ENCODE data around the gene PTPRN2. TPM values are rescaled to one million over a fixed set of nuclear protein-coding genes. Genes with fewer than 3 reads are reported as not detected.

The PTPRN2 gene
- total RNA-seq, 1 donor from 2014 or later, result 7.8 TPM

DNA sequence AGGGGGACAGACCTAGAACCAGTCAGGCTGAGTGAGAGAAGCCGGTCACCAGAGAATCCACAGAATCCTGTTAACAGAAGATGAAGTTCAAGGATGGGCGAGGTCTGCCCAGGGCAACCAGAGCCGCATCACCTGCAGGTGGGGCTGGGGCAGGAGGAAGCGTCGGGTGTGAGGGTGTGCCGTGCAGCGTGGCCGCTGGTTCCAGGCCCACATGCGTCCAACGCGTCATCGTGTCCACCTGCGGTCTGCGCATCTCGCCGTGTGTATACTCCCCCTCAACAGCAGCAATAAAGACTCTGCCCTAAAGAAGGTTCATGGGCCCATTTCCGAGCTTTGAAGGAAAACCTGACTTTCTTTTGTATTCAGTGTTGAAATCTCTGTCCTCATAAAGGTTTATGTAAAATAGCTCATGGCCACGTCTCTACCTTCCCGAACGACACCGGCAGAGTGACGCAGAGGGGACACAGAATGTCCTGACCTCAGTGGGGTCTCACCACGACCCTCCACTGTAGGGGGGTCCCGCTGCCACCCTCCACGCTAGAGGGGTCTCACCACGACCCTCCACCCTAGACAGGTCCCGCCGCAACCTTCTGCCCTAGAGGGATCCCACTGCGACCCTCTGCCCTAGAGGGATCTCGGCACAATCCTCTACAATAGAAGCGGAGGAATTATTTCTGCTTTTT is 446.9 kb downstream of the PTPRN2 start:
- no peak for DNase-seq (ENCODE audit: low spot score)

DNA sequence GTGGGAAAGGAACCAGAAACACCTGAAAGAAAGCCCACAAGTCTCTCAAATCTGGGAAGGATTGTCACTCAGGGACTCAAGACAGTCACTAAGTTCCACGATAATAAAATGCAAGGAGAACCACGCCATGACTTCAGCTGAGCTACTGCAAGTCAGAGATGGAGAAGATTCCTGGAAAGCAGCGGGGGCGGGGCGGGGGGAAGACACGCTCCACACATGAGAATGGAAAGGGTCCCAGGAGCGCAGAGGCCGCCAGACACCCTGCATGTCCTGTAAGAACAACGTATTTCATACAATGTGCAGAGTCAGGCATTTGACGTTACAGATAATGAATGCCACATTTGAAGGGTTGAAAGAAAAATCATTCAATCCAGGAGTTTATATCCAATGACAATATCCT is 448.1 kb downstream of the PTPRN2 start:
- no peak for DNase-seq (ENCODE audit: low spot score)

DNA sequence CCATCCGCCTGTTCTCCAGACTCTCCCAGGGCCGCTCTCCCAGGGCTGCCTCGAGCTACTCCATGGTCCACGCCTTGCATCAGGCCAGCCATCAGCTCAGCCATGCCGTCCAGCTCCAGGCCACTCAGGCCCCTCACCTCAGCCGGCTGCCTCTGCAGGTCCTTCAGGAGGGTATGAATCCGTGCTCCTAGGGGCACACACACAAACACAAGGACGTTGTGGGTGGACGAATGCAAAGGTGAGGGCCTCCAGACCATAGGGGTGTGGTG is 449.4 kb downstream of the PTPRN2 start:
- DNase-seq (ENCODE audit: low spot score), result no peak

DNA sequence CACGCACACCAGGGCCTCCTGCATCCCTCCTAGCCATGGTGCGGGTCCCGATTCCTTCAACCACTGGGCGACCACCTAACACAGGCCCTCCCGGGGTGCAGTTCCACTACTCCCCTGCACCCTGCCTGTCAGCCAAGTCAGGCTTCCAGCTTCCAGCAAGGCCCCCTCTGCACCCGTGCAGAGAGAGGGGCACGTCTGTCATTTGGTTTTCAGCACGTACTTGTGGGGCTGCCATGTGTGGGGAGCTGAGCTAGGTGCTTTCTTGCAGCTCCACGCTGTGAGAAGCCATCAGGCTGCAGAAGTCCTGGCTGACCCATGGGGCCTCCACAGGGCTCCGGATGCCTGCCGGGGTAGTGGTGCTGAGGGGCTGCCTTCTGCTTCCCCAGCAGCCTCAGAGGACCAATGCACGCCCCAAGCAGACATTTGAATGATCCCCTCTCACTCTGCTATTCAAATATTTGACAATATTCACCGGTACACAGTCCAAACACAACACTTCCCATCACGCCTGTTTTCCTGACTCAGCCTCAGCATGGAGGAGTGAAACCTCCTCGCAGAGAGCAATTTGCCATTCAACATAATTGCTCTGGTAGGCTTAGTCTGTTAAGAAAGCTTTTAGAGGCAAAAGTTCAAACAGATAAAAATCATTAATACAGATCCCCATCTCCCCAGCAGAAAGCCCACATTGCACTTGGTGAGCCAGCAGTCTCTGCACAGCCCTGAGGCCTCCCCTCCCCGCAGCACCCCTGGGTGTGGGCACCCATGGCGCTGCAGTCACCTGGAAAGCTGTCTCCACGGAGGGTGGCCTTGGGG is 449.9 kb downstream of the PTPRN2 start:
- DNase-seq (ENCODE audit: low spot score), result no peak

DNA sequence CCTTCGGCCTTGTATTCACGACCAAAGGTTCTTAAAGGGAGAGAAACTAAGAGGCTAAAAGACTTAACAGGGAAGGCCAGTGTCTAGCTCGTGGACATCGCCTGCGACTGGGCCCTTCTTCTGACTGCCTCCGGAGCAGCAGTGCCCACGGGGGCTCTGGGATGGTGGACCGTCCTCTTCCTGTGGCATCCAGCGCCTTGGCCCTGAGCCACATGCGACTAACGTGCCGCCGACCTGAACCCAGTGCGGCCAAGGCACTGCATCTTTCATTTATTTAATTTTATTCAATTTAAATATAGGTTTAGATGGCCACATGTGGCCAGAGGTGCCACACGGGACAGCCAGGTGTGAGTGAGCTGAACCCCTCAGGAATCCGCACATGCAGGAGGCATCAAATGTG is 451.7 kb downstream of the PTPRN2 start:
- DNase-seq (ENCODE audit: low spot score), result no peak

DNA sequence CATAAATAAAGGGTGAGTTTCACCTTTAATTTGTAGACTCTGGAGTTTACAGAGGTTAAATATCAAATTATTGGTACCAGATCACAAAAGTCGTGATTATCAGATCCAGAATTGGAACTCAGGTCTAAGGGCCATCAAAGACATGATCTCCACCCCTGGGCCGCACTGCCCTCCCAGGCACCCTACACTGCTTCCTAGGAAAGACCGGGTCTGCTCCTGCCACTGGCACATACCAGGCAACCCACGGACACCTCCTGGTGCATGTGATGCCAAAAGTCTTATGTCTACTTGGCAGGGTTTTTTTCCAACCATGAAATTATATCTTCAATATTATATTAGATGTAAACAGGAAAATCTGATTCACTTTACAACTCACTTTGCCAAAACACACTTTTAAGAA is 452.8 kb downstream of the PTPRN2 start:
- DNase-seq (ENCODE audit: low spot score), result no peak

DNA sequence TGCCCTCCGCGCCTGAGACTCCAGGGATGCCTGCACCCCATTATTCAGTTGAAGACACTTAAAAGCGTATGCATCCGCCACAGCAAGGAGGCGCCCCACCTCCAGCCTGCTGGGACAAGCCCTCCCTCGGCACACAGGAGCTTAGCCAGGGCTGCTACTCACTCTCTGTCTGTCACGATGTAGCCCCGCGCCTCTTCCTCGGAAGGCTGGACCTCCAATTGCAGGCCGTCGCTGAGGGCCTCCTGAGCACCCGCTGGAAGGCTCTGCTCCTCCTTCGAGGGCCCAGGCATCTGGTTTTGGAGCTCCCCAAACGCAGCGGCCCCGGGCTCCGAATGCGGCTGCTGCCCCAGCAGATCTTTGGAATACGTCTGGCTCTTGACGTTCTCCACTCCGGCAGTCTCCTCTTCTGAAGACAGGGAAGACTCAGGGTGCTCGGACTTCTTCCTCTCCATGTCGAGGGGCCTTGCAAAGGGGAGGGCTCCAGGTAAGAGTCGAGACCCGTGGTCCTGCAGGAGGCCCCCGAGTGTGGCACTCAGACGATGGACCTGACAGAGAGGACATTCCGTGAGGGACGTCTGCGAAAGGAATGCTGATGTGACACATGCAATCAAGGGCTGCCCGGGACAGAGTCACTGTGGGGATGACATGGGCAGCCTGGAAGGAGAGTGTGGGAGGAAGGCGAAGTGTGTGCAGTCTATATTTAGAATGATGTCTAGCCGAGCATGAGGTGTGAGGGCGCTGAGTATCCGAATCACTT is 453.9 kb downstream of the PTPRN2 start:
- no peak for DNase-seq (ENCODE audit: low spot score)

DNA sequence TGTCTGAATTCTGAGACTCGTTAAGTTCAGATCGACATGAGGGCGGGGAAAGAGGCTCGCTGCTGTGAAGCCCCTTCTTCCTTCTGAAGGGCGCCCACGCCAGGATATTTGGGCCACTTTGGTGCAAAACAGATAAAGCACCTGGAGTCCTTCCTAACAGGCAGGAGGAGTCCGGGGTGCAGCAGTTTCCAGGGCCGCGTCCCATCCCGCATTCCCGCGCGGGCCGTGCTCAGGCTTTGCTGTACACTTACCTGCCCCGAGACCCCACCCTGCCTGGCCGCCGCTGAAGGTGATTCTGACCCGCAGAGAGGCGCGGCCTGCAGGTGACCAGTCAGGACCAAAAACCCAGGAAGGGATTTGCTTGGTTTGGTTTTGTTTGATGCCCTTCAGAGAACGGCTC is 454.6 kb downstream of the PTPRN2 start:
- no peak for DNase-seq (ENCODE audit: low spot score)

DNA sequence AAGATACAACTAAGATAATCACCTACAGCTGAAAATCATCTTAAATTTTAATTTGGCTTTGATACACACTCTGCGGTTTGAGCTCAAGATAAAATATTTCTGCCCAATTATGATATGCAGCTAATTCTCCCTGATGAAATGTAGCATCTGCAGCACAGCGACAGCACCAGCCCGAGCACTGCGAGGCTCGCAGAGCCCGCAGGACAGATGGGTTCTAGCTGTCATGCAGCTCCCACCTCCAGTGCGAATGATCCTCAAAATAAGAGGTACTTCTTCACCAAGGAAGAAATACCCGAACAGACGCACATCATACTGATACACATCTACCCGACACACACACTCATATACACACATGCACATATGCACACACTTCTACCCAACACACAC is 457.6 kb downstream of the PTPRN2 start:
- DNase-seq (ENCODE audit: low spot score), result no peak

DNA sequence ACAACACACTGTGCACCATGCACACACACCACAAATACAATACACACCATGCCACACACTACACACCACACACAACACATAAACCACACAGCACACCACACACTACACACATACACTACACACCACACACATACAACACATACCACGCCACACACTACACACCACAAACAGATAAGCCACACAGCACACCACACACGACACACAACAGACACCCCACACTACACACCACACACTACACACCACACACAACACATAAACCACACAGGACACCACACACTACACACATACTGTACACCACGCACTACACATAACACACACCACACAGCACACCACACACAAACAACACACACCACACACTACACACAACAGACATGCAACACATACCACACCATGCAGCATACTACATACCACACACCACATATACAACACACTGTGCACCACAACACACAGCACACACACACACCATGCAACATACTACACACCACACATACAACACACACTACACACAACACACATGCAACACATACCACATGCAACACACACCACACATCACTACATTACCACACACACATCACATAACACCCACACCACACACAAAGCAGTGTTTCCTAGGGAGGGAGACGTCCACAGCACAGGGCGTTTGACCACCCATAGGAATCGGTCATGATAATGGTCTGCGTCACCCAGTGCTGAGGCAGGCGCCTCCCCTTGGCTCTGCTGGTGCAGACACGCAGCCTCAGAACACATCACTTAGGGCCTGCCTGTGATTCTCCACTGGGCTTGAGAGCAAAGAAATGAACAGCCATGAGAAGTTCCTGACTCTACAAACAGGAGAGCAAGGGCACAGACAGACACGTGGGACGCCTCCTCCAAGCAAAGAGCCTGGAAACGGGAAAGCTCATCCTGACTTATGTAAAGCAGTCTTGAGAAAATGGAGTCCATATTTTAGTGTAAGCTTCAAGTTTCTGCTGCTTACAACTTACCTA is 458.3 kb downstream of the PTPRN2 start:
- no peak for DNase-seq (ENCODE audit: low spot score)

DNA sequence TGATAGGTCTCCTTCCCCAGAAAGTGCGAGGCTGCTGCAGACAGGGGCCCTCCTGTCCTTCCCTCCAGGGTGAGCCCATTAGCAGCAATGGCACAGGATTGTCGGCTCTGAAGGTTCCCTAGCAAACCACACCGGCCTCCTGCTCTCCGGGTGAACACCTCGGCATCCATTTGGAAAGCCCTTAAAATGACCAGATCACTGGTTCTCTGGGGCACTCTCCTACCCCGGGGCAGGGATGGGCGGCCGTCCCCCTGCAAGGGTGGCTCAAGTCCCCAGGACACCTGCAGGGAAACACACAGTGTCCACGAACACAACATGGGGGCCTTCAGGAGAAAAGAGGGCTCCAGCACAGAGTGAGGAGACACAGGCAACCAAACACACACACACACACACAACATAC is 459.1 kb downstream of the PTPRN2 start:
- DNase-seq (ENCODE audit: low spot score), result no peak

DNA sequence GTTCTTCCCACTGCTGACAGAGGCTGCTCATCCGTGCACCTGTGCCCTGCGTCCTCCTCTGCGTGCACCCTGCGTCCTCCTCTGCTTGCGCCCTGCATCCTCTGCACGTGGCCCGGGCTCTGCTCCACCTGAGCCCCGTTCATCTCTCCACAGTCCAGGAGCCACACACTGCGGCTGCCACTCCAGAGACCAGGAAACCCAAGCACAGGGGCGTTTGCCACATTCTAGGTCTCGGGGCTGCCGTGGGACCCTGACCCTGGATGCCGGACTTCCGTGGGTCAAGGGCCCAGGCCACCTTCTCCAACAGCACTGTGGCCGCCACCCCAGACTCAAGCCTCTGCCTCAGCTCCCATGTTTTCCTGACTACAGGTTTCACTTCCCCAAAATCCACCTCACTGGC is 460.4 kb downstream of the PTPRN2 start:
- no peak for DNase-seq (ENCODE audit: low spot score)

DNA sequence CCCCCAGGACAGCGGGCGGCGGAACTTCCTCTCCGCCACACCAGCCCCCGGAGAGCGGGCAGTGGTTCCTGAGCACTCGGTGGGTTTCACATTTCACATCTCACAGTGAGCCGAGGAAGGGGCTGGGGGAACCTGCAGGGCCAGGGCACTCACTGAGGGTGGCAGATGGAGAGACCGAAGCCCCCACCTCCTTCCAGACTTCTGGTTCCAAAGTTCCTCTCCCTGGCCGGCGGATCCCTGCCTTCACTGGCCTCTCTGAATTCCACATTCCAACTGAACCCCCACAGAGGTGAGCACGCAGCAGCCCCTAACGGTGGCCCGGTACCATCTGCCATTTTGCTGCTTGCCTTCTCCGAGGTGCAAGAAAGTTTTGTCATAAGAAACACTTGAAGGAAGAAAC is 461.0 kb downstream of the PTPRN2 start:
- DNase-seq (ENCODE audit: low spot score), result no peak

DNA sequence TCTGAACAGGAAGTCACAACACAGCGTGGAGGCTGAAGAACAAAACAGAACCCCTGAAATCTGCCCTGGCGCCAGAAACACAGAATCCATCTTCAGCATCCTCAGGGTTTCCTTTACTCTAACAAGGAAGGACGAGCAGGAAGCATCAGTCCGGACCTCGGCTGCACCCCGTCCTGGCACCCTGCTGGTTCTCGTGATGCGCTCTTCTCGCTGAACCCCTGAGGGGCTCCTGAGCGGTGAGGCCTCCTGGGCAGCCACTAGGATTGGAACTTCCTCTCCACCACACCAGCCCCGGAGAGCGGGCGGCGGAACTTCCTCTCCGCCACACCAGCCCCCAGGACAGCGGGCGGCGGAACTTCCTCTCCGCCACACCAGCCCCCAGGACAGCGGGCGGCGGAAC is 461.9 kb downstream of the PTPRN2 start:
- no peak for DNase-seq (ENCODE audit: low spot score)

DNA sequence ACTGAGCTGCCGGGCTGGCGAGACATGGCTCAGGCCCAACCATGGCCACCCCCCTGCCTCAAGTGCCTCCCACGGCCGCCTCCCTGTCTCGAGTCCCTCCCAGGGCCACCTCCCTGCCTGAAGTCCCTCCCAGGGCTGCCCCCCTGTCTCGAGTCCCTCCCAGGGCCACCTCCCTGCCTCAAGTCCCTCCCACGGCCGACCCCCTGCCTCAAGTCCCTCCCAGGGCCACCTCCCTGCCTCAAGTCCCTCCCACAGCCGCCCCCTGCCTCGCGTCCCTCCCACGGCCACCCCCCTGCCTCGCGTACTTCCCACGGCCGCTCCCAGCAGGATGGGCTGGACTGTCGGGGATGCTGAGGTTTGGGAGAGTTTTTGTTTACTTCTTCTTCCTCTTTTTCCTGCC is 462.5 kb downstream of the PTPRN2 start:
- DNase-seq (ENCODE audit: low spot score), result no peak

DNA sequence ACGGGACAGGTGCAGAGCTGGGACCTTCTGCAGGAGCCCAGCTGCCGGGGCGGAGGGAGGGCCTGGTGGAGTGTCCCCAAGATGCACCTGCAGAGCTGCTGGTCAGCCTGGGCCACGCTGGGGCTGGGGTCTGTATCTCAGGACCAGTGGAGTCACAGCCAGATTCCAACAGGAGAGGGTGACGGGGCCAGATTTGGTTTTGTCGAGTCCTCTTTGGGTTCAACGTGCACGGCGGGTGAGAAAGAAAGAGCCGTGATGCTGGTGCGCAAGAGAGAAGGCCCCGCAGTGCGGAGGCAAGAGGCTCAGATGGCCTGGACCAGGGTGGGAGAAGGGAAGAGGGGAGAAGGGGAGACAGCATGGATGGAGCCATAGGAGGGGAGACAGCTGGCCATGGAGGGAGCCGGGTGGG is 462.9 kb downstream of the PTPRN2 start:
- DNase-seq (ENCODE audit: low spot score), result no peak

DNA sequence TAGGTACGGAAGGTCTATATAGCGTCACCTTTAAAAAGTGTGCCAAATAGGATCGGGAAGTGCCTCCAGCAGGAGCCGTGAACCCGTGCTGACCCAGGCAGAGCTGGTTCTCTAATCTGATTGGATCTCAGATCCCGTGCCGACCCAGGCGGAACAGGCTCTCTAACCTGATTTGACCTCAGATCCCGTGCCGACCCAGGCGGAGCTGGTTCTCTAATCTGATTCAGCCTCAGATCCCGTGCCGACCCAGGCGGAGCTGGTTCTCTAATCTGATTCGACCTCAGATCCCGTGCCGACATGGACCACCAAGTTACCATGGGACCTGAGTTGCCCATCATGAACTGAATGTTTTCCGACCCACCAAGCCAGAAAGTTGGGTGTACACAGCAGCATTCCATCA is 463.9 kb downstream of the PTPRN2 start:
- DNase-seq (ENCODE audit: low spot score), result no peak

DNA sequence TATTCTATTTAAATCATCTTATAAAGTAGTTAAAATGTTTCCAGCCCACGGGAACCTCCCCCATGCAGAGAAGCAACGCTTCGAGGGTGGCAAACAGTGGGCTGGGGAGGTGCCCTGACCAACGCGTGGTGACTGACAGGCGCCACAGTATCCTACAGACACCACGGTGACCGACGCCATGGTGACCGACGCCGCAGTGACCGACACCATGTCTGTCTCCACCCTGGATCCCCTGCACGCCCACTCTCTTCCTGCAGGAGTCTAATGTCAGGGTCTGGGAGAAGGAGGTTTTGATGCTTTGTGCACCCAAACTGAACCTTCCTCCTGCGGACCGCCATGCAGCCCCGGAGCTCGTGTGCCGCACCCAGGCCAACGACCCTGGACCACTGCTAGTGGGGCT is 464.4 kb downstream of the PTPRN2 start:
- no peak for DNase-seq (ENCODE audit: low spot score)

DNA sequence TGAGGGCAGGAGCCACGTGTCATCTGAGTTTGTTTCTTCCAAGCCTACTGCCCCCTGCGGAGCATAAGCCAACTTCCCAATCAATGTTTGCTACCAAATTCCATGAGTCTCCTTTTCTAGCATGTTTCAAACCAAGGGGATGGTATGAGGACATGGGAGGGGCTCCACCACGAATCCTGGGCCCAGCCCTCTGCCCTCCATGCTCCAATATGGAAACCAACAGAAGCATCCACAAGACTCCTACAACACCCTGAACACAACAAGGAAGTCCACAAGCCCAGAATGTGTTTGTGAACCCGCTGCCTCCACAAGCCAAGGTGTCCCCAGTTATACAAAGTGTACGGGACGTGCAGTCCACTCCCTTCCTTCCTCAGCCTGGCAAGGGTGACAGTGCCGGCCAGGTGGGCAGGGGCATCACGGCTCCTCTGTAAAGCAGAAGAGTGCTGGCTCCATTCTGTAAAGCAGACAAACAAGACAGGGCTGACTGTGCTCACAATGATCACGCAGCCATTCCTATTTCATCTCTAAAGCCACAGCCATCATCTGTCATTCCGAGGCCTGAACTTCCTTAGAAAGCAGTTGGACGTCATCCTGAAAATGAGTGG is 466.1 kb downstream of the PTPRN2 start:
- no peak for DNase-seq (ENCODE audit: low spot score)

DNA sequence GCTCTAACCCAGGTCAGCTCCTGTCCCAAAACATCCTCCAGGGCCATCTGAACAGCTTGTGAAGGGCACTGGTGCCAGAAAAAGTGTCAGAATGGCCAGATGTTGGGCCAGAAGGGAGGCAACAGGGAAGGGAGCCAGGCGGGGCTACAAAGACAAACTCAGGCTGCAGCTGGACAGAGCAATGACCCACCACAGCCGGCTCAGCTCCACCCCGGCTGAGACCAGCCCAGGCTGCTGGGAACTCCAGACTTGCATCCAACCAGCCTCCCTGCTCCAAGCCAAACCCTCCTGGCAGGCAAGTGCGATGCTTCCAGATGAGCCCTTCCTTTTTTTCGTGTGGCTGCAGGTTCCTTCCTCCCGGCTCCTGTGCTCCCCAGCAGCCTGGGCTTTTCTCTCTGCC is 466.9 kb downstream of the PTPRN2 start:
- DNase-seq (ENCODE audit: low spot score), result no peak

DNA sequence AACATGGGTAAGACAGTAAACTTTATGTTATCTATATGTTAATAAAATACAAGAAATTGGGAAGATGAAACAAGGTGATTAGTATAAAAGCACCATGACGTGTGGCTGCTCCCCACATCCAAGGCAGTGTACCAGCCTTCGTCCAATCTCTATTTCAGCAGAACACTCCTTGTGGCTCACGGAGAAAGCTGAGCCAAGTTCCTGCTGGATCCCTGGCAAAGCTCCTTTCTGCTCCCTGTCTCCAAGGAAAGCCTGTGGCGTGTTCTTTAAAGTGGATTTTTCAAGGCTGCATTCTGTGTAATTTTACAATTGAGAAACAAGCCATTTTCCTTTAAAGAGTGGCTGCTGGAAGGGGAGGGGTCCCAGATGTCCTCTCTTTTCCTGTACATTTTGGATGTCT is 467.3 kb downstream of the PTPRN2 start:
- no peak for DNase-seq (ENCODE audit: low spot score)
